Subcutaneous preadipocyte (primary cell): Measurements from ENCODE around the gene TTC9. TPM values are rescaled to one million over a fixed set of nuclear protein-coding genes. Genes with fewer than 3 reads are reported as not detected.

ENCODE experiments used
- small RNA-seq: library from RNA; depleted of rRNA; stranded (forward); fragments of <200 nt; gene quantifications from one replicate; pipeline ENCODE3, GENCODE V24; 2012
- total RNA-seq: library from RNA; depleted of rRNA; stranded (reverse); fragments of >200 nt; gene quantifications from 2 replicates; pipeline ENCODE4 v1.2.3, GENCODE V29; 2012

TTC9 gene
- under 0.01 TPM in 1 of 2 replicates, not detected in the other for total RNA-seq

DNA sequence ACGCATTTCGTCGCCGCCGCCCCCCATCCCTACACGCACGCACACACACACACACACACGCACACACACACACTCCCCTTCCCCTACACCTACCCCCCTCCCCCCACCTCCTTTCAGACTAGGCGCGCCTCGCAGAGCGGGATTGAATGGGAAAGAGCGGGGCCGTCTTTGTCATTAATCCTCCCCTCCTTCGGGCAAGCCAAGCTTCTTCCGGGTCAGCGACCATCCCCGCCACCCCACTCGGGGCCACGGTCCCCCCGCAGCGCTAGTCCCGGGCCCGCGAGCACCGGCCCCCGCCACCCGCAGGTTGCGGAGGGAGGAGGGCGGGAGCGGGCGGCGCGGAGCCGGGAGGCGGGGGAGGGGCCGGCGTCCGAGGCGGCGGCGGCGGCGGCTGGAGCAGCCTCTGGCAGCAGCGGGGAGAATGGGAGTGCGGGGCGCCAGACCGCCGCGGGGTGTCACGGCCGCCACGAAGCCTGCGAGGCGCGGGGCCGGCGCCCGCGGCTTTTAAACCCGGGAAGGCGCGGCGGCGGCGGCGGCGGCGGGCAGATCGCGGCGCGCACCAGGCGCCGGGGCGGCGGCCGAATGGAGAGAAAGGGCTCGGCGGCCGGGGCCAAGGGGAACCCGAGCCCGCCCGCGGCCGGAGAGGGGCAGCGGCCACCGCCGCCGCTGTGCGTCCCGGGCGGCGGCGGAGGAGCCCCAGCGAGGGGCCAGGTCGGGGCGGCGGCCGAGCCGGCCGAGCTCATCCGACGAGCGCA lies at the start of gene TTC9:
Gene TTC9 (plus strand): TSS at position 369 of the 755 bp plus-strand sequence. CDS start 214 bp downstream, at position 583.

DNA sequence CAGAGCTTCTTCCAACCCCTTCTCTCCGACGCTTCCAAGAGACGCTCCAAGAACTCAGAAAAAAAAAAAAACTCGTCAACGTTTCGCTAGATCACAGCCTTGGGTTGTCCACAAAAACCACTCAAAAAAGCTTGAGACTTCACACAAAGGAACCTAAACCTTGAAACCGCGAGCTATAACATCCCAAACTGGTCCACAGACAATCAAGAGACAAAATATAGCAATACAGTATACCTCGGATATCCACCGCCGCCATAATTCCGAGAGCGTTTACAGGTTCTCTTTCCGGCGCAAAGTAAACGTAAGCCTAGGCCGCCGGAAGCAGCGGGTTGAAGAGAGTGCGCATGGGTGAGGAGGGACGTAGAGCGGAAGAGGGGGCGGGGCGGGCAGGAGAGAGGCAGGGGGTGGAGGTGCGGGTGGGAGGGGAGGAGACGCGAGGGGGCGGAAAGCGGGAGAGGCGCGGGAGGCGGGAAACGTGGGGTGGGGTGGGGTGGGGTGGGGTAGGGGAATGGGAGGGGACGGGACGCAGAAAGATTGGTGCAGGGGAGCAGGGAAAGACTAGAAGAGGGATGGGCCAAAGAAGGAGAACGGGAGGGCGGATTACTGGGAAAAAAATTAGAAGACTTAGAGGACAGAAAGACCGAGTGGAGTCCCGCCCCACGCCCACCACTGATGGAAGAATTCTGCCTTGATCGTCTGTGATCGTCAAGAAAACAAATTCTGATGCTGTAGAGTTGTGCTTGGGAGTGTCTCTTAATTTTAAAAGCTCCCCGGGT lies 41.1 kb upstream of the TTC9 start, which contains the start of gene MED6:
Gene MED6 (minus strand): TSS at position 274 of the 776 bp plus-strand sequence. CDS start 18 bp downstream, at position 256.

Small RNA genes lying within 50 kb of the gene (small RNA-seq; reads per million reads assigned to genes)
- gene RN7SL77P: not detected

Other genes with a start within 250 kb of the TTC9 start
- 12.5 and 16.2 TPM in 2 replicates for gene SYNJ2BP, start 224.8 kb upstream of the TTC9 start, total RNA-seq
- gene ADAM21, start 189.7 kb upstream of the TTC9 start, total RNA-seq: 0.37 and 0.39 TPM in 2 replicates
- gene ADAM20, start 106.9 kb upstream of the TTC9 start, total RNA-seq: 0.78 and 1.1 TPM in 2 replicates
- gene MED6, start 41.3 kb upstream of the TTC9 start, total RNA-seq: 23.1 and 27.2 TPM in 2 replicates
- under 0.01 TPM in 2 replicates for gene MAP3K9, start 167.6 kb downstream of the TTC9 start, total RNA-seq